ENCODE measurements around the gene TPRN.

- TF ChIP-seq, protein P1, sequence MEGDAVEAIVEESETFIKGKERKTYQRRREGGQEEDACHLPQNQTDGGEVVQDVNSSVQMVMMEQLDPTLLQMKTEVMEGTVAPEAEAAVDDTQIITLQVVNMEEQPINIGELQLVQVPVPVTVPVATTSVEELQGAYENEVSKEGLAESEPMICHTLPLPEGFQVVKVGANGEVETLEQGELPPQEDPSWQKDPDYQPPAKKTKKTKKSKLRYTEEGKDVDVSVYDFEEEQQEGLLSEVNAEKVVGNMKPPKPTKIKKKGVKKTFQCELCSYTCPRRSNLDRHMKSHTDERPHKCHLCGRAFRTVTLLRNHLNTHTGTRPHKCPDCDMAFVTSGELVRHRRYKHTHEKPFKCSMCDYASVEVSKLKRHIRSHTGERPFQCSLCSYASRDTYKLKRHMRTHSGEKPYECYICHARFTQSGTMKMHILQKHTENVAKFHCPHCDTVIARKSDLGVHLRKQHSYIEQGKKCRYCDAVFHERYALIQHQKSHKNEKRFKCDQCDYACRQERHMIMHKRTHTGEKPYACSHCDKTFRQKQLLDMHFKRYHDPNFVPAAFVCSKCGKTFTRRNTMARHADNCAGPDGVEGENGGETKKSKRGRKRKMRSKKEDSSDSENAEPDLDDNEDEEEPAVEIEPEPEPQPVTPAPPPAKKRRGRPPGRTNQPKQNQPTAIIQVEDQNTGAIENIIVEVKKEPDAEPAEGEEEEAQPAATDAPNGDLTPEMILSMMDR (IDR thresholded peaks at IDR 0.05), result no peak
- peak; percentile 84 for TF ChIP-seq EZH2 (IDR thresholded peaks at IDR 0.05)
Observed at GRCh38 chr9:137167747-137168572, 32.6 kb downstream of the TPRN start.

Measured in neural progenitor cell (in vitro differentiated cells).